Measurements from ENCODE around the gene ZDHHC7. TPM values are rescaled to one million over a fixed set of nuclear protein-coding genes. Genes with fewer than 3 reads are reported as not detected.
A peak's percentile ranks its signal among the peaks of the same experiment; 100 is the strongest.

Gene ZDHHC7
- total and polyA plus RNA-seq, 9 of the 15 experiments (the other 6 are each of a cell fraction or from before 2014, with no cell fraction given), result 1.7 to 49.7 (median 37.4) TPM

DNA sequence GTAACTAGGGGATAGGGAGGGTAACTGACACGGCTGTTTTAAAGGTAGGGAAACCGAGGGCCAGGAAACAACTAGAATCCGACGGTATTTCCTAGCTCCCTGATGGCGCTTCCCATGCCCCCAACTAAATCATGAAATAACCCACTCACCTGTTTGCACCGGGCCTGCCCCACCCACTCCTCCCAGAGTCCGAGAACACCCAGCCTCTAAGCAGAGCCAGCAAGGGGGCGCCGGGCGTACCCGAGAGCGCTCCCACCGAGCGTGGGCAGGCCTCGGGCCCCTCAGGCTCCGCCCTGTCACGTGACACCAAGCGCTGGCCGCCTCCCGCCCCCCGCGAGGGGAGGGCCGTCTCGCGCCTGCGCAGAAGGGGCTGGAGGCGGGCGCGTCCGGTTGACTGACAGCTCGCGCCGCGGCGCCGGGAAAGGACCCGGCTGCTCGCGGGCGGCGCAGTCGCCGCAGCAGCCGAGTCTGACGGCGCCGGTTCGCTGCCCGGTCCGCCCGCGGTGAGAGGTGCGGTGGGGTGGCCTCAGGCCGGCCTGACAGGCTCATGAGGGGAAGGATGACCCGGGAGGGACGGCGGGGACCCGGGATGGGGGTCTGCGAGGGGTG, 16.1 kb upstream of the ZDHHC7 start, which contains the start of gene KIAA0513 (continued):
- TF ChIP-seq, protein P1, sequence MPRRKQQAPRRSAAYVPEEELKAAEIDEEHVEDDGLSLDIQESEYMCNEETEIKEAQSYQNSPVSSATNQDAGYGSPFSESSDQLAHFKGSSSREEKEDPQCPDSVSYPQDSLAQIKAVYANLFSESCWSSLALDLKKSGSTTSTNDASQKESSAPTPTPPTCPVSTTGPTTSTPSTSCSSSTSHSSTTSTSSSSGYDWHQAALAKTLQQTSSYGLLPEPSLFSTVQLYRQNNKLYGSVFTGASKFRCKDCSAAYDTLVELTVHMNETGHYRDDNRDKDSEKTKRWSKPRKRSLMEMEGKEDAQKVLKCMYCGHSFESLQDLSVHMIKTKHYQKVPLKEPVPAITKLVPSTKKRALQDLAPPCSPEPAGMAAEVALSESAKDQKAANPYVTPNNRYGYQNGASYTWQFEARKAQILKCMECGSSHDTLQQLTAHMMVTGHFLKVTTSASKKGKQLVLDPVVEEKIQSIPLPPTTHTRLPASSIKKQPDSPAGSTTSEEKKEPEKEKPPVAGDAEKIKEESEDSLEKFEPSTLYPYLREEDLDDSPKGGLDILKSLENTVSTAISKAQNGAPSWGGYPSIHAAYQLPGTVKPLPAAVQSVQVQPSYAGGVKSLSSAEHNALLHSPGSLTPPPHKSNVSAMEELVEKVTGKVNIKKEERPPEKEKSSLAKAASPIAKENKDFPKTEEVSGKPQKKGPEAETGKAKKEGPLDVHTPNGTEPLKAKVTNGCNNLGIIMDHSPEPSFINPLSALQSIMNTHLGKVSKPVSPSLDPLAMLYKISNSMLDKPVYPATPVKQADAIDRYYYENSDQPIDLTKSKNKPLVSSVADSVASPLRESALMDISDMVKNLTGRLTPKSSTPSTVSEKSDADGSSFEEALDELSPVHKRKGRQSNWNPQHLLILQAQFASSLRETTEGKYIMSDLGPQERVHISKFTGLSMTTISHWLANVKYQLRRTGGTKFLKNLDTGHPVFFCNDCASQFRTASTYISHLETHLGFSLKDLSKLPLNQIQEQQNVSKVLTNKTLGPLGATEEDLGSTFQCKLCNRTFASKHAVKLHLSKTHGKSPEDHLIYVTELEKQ (CRISPR knock-in tag; IDR thresholded peaks at IDR 0.05), result no peak
- no peak for TF ChIP-seq CHCHD3 (CRISPR knock-in tag; IDR thresholded peaks at IDR 0.05)
- TF ChIP-seq, protein P2, sequence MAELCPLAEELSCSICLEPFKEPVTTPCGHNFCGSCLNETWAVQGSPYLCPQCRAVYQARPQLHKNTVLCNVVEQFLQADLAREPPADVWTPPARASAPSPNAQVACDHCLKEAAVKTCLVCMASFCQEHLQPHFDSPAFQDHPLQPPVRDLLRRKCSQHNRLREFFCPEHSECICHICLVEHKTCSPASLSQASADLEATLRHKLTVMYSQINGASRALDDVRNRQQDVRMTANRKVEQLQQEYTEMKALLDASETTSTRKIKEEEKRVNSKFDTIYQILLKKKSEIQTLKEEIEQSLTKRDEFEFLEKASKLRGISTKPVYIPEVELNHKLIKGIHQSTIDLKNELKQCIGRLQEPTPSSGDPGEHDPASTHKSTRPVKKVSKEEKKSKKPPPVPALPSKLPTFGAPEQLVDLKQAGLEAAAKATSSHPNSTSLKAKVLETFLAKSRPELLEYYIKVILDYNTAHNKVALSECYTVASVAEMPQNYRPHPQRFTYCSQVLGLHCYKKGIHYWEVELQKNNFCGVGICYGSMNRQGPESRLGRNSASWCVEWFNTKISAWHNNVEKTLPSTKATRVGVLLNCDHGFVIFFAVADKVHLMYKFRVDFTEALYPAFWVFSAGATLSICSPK (IDR thresholded peaks at IDR 0.05; ENCODE audit: borderline replicate concordance), result no peak
- TF ChIP-seq, protein P3, sequence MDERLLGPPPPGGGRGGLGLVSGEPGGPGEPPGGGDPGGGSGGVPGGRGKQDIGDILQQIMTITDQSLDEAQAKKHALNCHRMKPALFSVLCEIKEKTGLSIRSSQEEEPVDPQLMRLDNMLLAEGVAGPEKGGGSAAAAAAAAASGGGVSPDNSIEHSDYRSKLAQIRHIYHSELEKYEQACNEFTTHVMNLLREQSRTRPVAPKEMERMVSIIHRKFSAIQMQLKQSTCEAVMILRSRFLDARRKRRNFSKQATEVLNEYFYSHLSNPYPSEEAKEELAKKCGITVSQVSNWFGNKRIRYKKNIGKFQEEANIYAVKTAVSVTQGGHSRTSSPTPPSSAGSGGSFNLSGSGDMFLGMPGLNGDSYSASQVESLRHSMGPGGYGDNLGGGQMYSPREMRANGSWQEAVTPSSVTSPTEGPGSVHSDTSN (CRISPR knock-in tag; IDR thresholded peaks at IDR 0.05; ENCODE audit: low read depth), result peak; percentile 94
- TF ChIP-seq, protein P3 (tag; conservative IDR thresholded peaks at IDR 0.05; ENCODE audit: low read depth), result no peak
- TF ChIP-seq RBM15 (IDR thresholded peaks at IDR 0.05; ENCODE audit: insufficient read depth, low read length), result no peak
- no peak for TF ChIP-seq MXI1 (IDR thresholded peaks at IDR 0.05; ENCODE audit: low read depth, low read length)
- TF ChIP-seq ZNF263 (CRISPR knock-in tag; IDR thresholded peaks at IDR 0.05; ENCODE audit: borderline replicate concordance), result no peak
- no peak for TF ChIP-seq RBM39 (optimal IDR thresholded peaks at IDR 0.05; ENCODE audit: low read depth, low read length)
- TF ChIP-seq NFE2 (IDR thresholded peaks at IDR 0.05; ENCODE audit: low read depth), result no peak
- TF ChIP-seq, protein P4, sequence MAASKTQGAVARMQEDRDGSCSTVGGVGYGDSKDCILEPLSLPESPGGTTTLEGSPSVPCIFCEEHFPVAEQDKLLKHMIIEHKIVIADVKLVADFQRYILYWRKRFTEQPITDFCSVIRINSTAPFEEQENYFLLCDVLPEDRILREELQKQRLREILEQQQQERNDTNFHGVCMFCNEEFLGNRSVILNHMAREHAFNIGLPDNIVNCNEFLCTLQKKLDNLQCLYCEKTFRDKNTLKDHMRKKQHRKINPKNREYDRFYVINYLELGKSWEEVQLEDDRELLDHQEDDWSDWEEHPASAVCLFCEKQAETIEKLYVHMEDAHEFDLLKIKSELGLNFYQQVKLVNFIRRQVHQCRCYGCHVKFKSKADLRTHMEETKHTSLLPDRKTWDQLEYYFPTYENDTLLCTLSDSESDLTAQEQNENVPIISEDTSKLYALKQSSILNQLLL (CRISPR knock-in tag; IDR thresholded peaks at IDR 0.05; ENCODE audit: borderline replicate concordance), result no peak
- TF ChIP-seq YY1 (IDR thresholded peaks at IDR 0.05; ENCODE audit: borderline replicate concordance in 1 of 3, control insufficient read depth in 1 of 3, extremely low read depth in 1 of 3, insufficient read depth in 3 of 3, insufficient read length in 1 of 3, insufficient replicate concordance in 2 of 3, low read depth in 1 of 3, low read length in 2 of 3), result peak in 2 of 3 experiments; percentile 9 to 35
- TF ChIP-seq SMAD4 (CRISPR knock-in tag; conservative IDR thresholded peaks at IDR 0.05), result peak; percentile 71
- TF ChIP-seq ZBTB7A (IDR thresholded peaks at IDR 0.05; ENCODE audit: borderline replicate concordance, control insufficient read depth, low read depth, low read length), result peak; percentile 92
- peak; percentile 27; the same call in 1 of the 2 replicates for TF ChIP-seq PML (IDR thresholded peaks at IDR 0.05; ENCODE audit: low read length)

Data from K562 (cell line).